Activated CD8-positive, alpha-beta memory T cell treated with anti-CD3 and anti-CD28 coated beads for 36 hours (primary cell): ENCODE measurements around the gene CCNA1. TPM values are rescaled to one million over a fixed set of nuclear protein-coding genes. Genes with fewer than 3 reads are reported as not detected.

Experiments
- CTCF ChIA-PET: fragments of 350-600 bp; sonication (Branson Sonifier 250); formaldehyde crosslinking; loops from one replicate; lab custom pipeline; 2021; ENCODE audit warnings: antibody characterized with exemption; lab: Charles Lee
- POLR2A ChIA-PET: fragments of 350-600 bp; sonication (Branson Sonifier 250); formaldehyde crosslinking; loops from one replicate; lab custom pipeline; 2021; ENCODE audit warnings: antibody characterized with exemption; lab: Charles Lee
- total RNA-seq, 2 experiments: library from RNA; stranded (reverse); gene quantifications; one replicate each; pipeline ENCODE4 v1.2.3, GENCODE V29; 2021

CCNA1 gene
- total RNA-seq, 2 experiments from 2014 or later = 0.10 to 0.11 TPM

- POLR2A ChIA-PET = no interaction called here
- CTCF ChIA-PET = no interaction called here
Measured at GRCh38 chr13:36447501-36447900, 15.2 kb downstream of the CCNA1 start.

GRCh38 chr13:36450534-36450933 is 18.2 kb downstream of the CCNA1 start:
- CTCF ChIA-PET = no interaction called here
- POLR2A ChIA-PET = no interaction called here

- POLR2A ChIA-PET = no interaction called here
- CTCF ChIA-PET = no interaction called here
Measured at GRCh38 chr13:36453516-36453915, 21.2 kb downstream of the CCNA1 start.

- CTCF ChIA-PET = no interaction called here
- POLR2A ChIA-PET = no interaction called here
Measured at GRCh38 chr13:36454121-36454520, 21.8 kb downstream of the CCNA1 start.

- CTCF ChIA-PET = no interaction called here
- POLR2A ChIA-PET = no interaction called here
Measured at GRCh38 chr13:36454987-36455386, 22.7 kb downstream of the CCNA1 start.

GRCh38 chr13:36456577-36456976 is 24.3 kb downstream of the CCNA1 start:
- ChIA-PET POLR2A (no interaction called here), CTCF (no interaction called here)

GRCh38 chr13:36461506-36461905 is 29.2 kb downstream of the CCNA1 start:
- ChIA-PET POLR2A (no interaction called here), CTCF (no interaction called here)

- ChIA-PET POLR2A (no interaction called here), CTCF (no interaction called here)
Measured at GRCh38 chr13:36475468-36475867, 43.2 kb downstream of the CCNA1 start.

GRCh38 chr13:36476661-36477060 is 44.4 kb downstream of the CCNA1 start:
- ChIA-PET CTCF (no interaction called here), POLR2A (no interaction called here)

- ChIA-PET POLR2A (no interaction called here), CTCF (no interaction called here)
Measured at GRCh38 chr13:36480726-36481427, 48.6 kb downstream of the CCNA1 start.

- ChIA-PET CTCF (no interaction called here), POLR2A (no interaction called here)
Measured at GRCh38 chr13:36490055-36490454, 57.8 kb downstream of the CCNA1 start.

Other genes with a start within 250 kb of the CCNA1 start
- not detected for gene SOHLH2, start 217.9 kb upstream of the CCNA1 start, total RNA-seq
- under 1 TPM in 1 of 2 experiments, not detected in 1; 0.10 TPM for gene CCDC169, start 134.7 kb upstream of the CCNA1 start, total RNA-seq
- 10 to 100 TPM in 1 of 2 experiments, 1 to 10 TPM in 1; 9.4 to 11.1 TPM for gene SPART, start 86.1 kb upstream of the CCNA1 start, total RNA-seq
- gene SERTM1, start 241.5 kb downstream of the CCNA1 start, total RNA-seq = not detected